ENCODE data around the gene HOXB9.

HOXB9 gene

GRCh38 chr17:48582750-48583069, 43.4 kb downstream of the HOXB9 start:
- no peak for DNase-seq

GRCh38 chr17:48579760-48580554, 46.2 kb downstream of the HOXB9 start:
- DNase-seq, result no peak

- DNase-seq, result no peak
These were observed 46.7 kb downstream of the HOXB9 start for GRCh38 chr17:48579471-48579759.

GRCh38 chr17:48578616-48579470, 47.3 kb downstream of the HOXB9 start:
- DNase-seq, result peak in 1 of 2 experiments; percentile 54

GRCh38 chr17:48577946-48578615, 48.1 kb downstream of the HOXB9 start, which contains the start of gene HOXB4:
TSS of gene HOXB4 (minus strand) at chr17:48578350. CDS start at chr17:48578319, 31 bp downstream.
- DNase-seq, result peak; percentile 72 to 74

- no peak for DNase-seq
These were observed 48.7 kb downstream of the HOXB9 start for GRCh38 chr17:48577330-48577945.

GRCh38 chr17:48576479-48577309, 49.5 kb downstream of the HOXB9 start:
- DNase-seq, result no peak

GRCh38 chr17:48575673-48576478, 50.3 kb downstream of the HOXB9 start:
- DNase-seq, result no peak

GRCh38 chr17:48575066-48575582, 51.0 kb downstream of the HOXB9 start:
- DNase-seq, result no peak

GRCh38 chr17:48574505-48575065, 51.6 kb downstream of the HOXB9 start:
- DNase-seq, result no peak

GRCh38 chr17:48571826-48572417, 54.2 kb downstream of the HOXB9 start:
- DNase-seq, result no peak

Data from activated T-cell treated with anti-CD3 and anti-CD28 coated beads, Interleukin-2, amount 50 U/mL, for 48 hours (primary cell).